HepG2 (cell line): Measurements from ENCODE around the gene STRADB. TPM values are rescaled to one million over a fixed set of nuclear protein-coding genes. Genes with fewer than 3 reads are reported as not detected.

ENCODE experiments used
- ATAC-seq: fragments of 200-7000 bp; cut with Tn5 transposase; 3 replicates; pipeline ENCODE4 v1.9.1; 2020; ENCODE audit warnings: mild to moderate bottlenecking, moderate library complexity
- BruUV-seq: library from RNA; stranded (reverse); fragments of 400-500 nt; replicated peaks from 2 replicates; lab custom pipeline; 2021; lab: Mats Ljungman, UMichigan
- CTCF ChIA-PET: fragments of 300-600 bp; formaldehyde crosslinking; extraction: SDS; loops from one replicate; lab custom pipeline; 2021; ENCODE audit warnings: low total read pairs, inconsistent platforms, low intra/inter-chr PET ratio; lab: Yijun Ruan, JAX
- POLR2A ChIA-PET: fragments of 350-600 bp; sonication (Branson Sonifier 250); formaldehyde crosslinking; loops from one replicate; lab custom pipeline; 2020; ENCODE audit warnings: antibody characterized with exemption, inconsistent platforms; lab: Yijun Ruan, JAX
- DNase-seq: peaks from one replicate; pipeline ENCODE4 v3.0.0-alpha.2; 2015; ENCODE audit warnings: low spot score
- FAIRE-seq: peaks from 3 replicates; lab custom pipeline; 2011; peaks lifted over from hg19 to GRCh38; lab: Jason Lieb, UNC
- H2AFZ ChIP-seq: one replicate; pipeline ENCODE4 v1.6.1; 2011; ENCODE audit warnings: low read length, inconsistent platforms
- H3K27ac ChIP-seq: fragments of 300-600 bp; 3 replicates; pipeline ENCODE4 v1.8.0; 2011; ENCODE audit warnings: mixed run types, mild to moderate bottlenecking, mixed read lengths, low read length, inconsistent platforms; ENCODE audit not compliant: insufficient read depth; ENCODE audit errors: extremely low read length
- H3K27me3 ChIP-seq, 2 experiments: fragments of 200-600 bp in 1 of 2; 2 replicates in 1 of 2; 3 replicates in 1 of 2; pipeline versions ENCODE4 v1.6.0 to v1.8.0; 2011; ENCODE audit warnings: low read length in 2 of 2, mild to moderate bottlenecking in 2 of 2, moderate library complexity in 2 of 2, inconsistent platforms in 1 of 2; ENCODE audit not compliant: insufficient read depth in 2 of 2, control insufficient read depth in 1 of 2
- H3K36me3 ChIP-seq, 2 experiments: fragments of 200-600 bp in 1 of 2; replicated peaks in 1 of 2; 2 replicates in 1 of 2; 3 replicates in 1 of 2; pipeline versions ENCODE4 v1.5.1 to v1.8.0; 2011; ENCODE audit warnings: low read length in 2 of 2, inconsistent platforms in 1 of 2; ENCODE audit not compliant: insufficient read depth in 2 of 2, control insufficient read depth in 1 of 2
- H3K4me1 ChIP-seq: 2 replicates; pipeline ENCODE4 v1.5.1; 2012; ENCODE audit warnings: low read length, inconsistent platforms; ENCODE audit not compliant: insufficient read depth
- H3K4me2 ChIP-seq: 2 replicates; pipeline ENCODE4 v1.6.0; 2011; ENCODE audit warnings: low read depth, low read length, inconsistent platforms
- H3K4me3 ChIP-seq, 3 experiments: fragments of 200-600 bp in 1 of 3; sonication (generic), shearing (Covaris generic) in 1 of 3; replicated peaks in 1 of 3; 2 replicates each; pipeline ENCODE4 v1.5.1; 2011 to 2016; ENCODE audit warnings: low read length in 3 of 3, inconsistent platforms in 2 of 3, low read depth in 2 of 3, mild to moderate bottlenecking in 2 of 3, control low read depth in 1 of 3, mixed read lengths in 1 of 3; ENCODE audit not compliant: insufficient read depth in 1 of 3
- H3K79me2 ChIP-seq: one replicate; pipeline ENCODE4 v1.6.1; 2011; ENCODE audit warnings: low read length, inconsistent platforms; ENCODE audit not compliant: insufficient read depth
- H3K9ac ChIP-seq: 2 replicates; pipeline ENCODE4 v1.6.0; 2011; ENCODE audit warnings: mild to moderate bottlenecking, low read depth, low read length, inconsistent platforms; ENCODE audit not compliant: insufficient read depth
- H3K9me3 ChIP-seq: 2 replicates; pipeline ENCODE4 v1.5.1; 2012; ENCODE audit warnings: mild to moderate bottlenecking, low read length
- H4K20me1 ChIP-seq: 2 replicates; pipeline ENCODE4 v1.6.0; 2011; ENCODE audit warnings: inconsistent platforms, mild to moderate bottlenecking, low read length, moderate library complexity; ENCODE audit not compliant: insufficient read depth
- DMAP1 ChIP-seq: IDR thresholded peaks from 2 replicates; pipeline ENCODE4 v1.6.1; 2016
- HMGXB4 ChIP-seq, 2 experiments: sonication (generic) in 1 of 2; formaldehyde crosslinking in 1 of 2; IDR thresholded peaks; 2 replicates each; pipeline versions ENCODE4 v1.4.0 to v1.6.1; 2018 to 2020; ENCODE audit warnings: missing genetic modification reagents in 2 of 2, borderline replicate concordance in 1 of 2, low read depth in 1 of 2, mild to moderate bottlenecking in 1 of 2, missing biosample characterization in 1 of 2
- NCOA2 ChIP-seq: sonication (generic); formaldehyde crosslinking; IDR thresholded peaks from 2 replicates; pipeline ENCODE4 v1.8.0; 2022; ENCODE audit warnings: inconsistent platforms
- NFE2L2 ChIP-seq: fragments of 150-350 bp; IDR thresholded peaks from 2 replicates; pipeline ENCODE4 v1.6.1; 2014; ENCODE audit warnings: low read length
- PRPF4 ChIP-seq: fragments of 200-400 bp; formaldehyde crosslinking; IDR thresholded peaks from 2 replicates; pipeline ENCODE4 v1.6.1; 2016; ENCODE audit warnings: low read length, low read depth; ENCODE audit not compliant: poor library complexity, severe bottlenecking
- RXRB ChIP-seq: IDR thresholded peaks from 2 replicates; pipeline ENCODE4 v1.6.1; 2016; ENCODE audit warnings: borderline replicate concordance, missing genetic modification reagents, missing compliant biosample characterization
- SKI ChIP-seq: fragments of 450-650 bp; IDR thresholded peaks from one replicate; pipeline ENCODE4 v1.6.1; 2018; ENCODE audit warnings: mild to moderate bottlenecking; ENCODE audit not compliant: partially characterized antibody
- ZMYM4 ChIP-seq: sonication (generic); formaldehyde crosslinking; IDR thresholded peaks from 2 replicates; pipeline ENCODE4 v1.8.1; 2023; ENCODE audit warnings: mild to moderate bottlenecking, missing genetic modification reagents
- ZNF350 ChIP-seq: sonication (generic); formaldehyde crosslinking; IDR thresholded peaks from 2 replicates; pipeline ENCODE4 v1.4.0; 2020; ENCODE audit warnings: mild to moderate bottlenecking, low read depth, missing genetic modification reagents, borderline replicate concordance
- WGBS: methylation state at CpG from one replicate; pipeline ENCODE4 v1.1.6; 2017; ENCODE audit warnings: low lambda C conversion rate; 5-methylcytosine and 5-hydroxymethylcytosine counted together
- in situ Hi-C: cut with HindIII; loops from 2 replicates; pipeline ENCODE4 v1.10.0; 2017; ENCODE audit warnings: low pct_unique_long_range_greater_than_20kb; ENCODE audit not compliant: extremely low pct_ligation_motif_present
- intact Hi-C: fragments of 100-400 bp; cut with micrococcal nuclease; formaldehyde crosslinking; loops from one replicate; pipeline ENCODE4 v1.10.0; 2022; ENCODE audit not compliant: unreplicated experiment
- polyA plus RNA-seq, 8 experiments: library from polyadenylated mRNA; depleted of rRNA in 3 of 8; stranded (reverse) in 7 of 8; unstranded in 1 of 8; fragments of >200 nt; fragmentation: Illumina TruSeq in 4 of 8; extraction: Trizol in 4 of 8; gene quantifications; 2 replicates each; pipeline versions ENCODE4 v1.2.1 to v1.2.3, GENCODE V29; 2011 to 2016; ENCODE audit warnings: low read depth in 4 of 8, missing spikeins in 1 of 8, mixed read lengths in 1 of 8; ENCODE audit not compliant: insufficient read depth in 1 of 8
- total RNA-seq, 5 experiments: library from RNA; depleted of rRNA; stranded (reverse); fragments of >200 nt; fragmentation: Illumina TruSeq; extraction: Trizol; gene quantifications; 2 replicates each; pipeline ENCODE4 v1.2.3, GENCODE V29; 2016; ENCODE audit warnings: low read depth in 1 of 5

The STRADB gene
- total and polyA plus RNA-seq, 2 of the 13 experiments (the other 11 are each of a cell fraction or from before 2014, with no cell fraction given): 34.1 to 66.6 TPM

GRCh38 chr2:201433394-201433995, 18.0 kb upstream of the STRADB start (continued):
- TF ChIP-seq HMGXB4 (CRISPR knock-in tag; IDR thresholded peaks at IDR 0.05; ENCODE audit: borderline replicate concordance in 1 of 2, low read depth in 1 of 2) (no peak), ZNF350 (CRISPR knock-in tag) (no peak), ZMYM4 (CRISPR knock-in tag) (peak; percentile 79), SKI (no peak), DMAP1 (peak; percentile 44; the same call in 1 of the 2 replicates), PRPF4 (no peak), NCOA2 (CRISPR knock-in tag) (peak; percentile 86)

- FAIRE-seq (no peak), DNase-seq (no peak), ATAC-seq (no peak)
- Histone ChIP-seq H3K36me3 (no peaks in the 10 kb centered on the region), H3K79me2 (peaks cover 10% of the 10 kb centered on the region), H4K20me1 (no peaks in the 10 kb centered on the region), H3K4me1 (peaks cover 58% of the 10 kb centered on the region), H3K9ac (no peak overlapping the region), H3K4me2 (no peak overlapping the region), H3K9me3 (no peaks in the 10 kb centered on the region), H2AFZ (no peak overlapping the region), H3K27ac (no peak overlapping the region), H3K4me3 (no peak overlapping the region), H3K27me3 (no peaks in the 10 kb centered on the region)
- CTCF ChIA-PET: no interaction called here
- intact Hi-C loops: no loop called here
- POLR2A ChIA-PET: interaction anchor here (1.8 kb wide), 1 partner anchor 15 kb away, joined by 7 read pairs; the partner anchor contains the start of genes STRADB and TRAK2
- over 99% methylated on average over 2 of the region's 2 CpGs for WGBS
- in situ Hi-C loops: no loop called here
- peak; percentile 75 for TF ChIP-seq NFE2L2
- TF ChIP-seq RXRB (CRISPR knock-in tag): no peak
- BruUV-seq: no TSS peak
These were observed 15.4 kb upstream of the STRADB start for GRCh38 chr2:201436141-201436540.
